ENCODE data around the gene MOB3B. TPM values are rescaled to one million over a fixed set of nuclear protein-coding genes. Genes with fewer than 3 reads are reported as not detected.
A peak's percentile ranks its signal among the peaks of the same experiment; 100 is the strongest.

MOB3B gene
- polyA plus RNA-seq, 2 of the 4 experiments (the other 2 are of a cell fraction) = 6.0 to 6.4 TPM

DNA sequence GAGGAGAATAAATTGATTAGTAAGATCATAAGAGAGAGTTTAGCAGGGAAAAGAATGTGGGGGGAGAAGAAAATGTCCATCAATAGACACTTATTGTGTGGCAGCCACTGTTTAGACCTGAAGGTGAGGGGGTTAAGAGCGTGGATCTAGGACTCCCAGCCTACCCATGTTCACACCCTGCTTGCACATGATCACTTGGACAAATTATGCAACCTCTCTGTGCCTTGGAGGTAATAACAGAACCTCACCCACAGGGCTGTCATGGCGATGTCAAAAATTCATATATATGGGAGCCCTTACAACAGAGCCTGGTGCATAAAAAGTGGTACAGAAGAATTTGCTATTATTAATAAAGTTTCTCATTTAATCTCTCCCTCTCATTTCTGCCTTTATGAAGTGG lies 146.6 kb downstream of the MOB3B start:
- 74% methylated on average over 2 of the region's 2 CpGs for WGBS (ENCODE audit: missing lambda C conversion rate)
- CTCF ChIA-PET = interaction anchor here (0.7 kb wide), 1 partner anchor 10 kb away, joined by 3 read pairs; no protein-coding TSS in a partner anchor
- TF ChIP-seq ZSCAN20 (CRISPR knock-in tag; IDR thresholded peaks at IDR 0.05) = no peak
- no peak for TF ChIP-seq FOSL2 (IDR thresholded peaks at IDR 0.05)
- TF ChIP-seq FOSL2 (CRISPR knock-in tag; IDR thresholded peaks at IDR 0.05) = no peak
- no peak for TF ChIP-seq GATA3 (IDR thresholded peaks at IDR 0.05; ENCODE audit: borderline replicate concordance)
- TF ChIP-seq KDM1A (IDR thresholded peaks at IDR 0.05; ENCODE audit: low read depth) = no peak
- ATAC-seq = no peak
- Histone ChIP-seq H3K4me1 (peaks cover 61% of the 10 kb centered on the region), H3K4me3 (no peak overlapping the region), H3K9me3 (no peaks in the 10 kb centered on the region), H3K27ac (no peak overlapping the region; a peak in 1 of 6 replicates), H3K4me2 (peak overlapping the region; percentile 18; the same call in 1 of the 3 replicates)
- no peak for DNase-seq (ENCODE audit: low read depth in 1 of 2, low spot score in 1 of 2)
- POLR2A ChIA-PET = no interaction called here
- FAIRE-seq = no peak

DNA sequence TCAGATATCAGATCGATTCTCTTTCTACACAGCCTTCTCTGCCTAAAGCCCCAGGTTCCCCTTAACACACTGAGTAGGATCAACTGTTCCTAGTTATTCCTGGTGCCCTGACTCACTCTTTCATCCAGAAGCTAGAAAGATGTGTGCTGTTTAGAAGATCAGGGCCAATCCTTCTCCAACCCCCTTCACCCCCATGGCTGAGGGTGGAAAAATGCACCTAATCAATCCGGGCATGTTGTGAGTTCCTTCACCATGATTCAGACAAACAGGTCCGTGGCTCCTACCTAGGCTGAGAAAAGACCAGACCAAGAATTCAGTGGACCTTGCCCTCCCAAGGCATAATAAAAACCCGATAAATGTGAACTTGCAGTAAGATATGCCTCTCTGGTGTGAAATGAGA lies 147.3 kb downstream of the MOB3B start:
- Histone ChIP-seq H3K4me1 (peaks cover 65% of the 10 kb centered on the region), H3K9me3 (no peaks in the 10 kb centered on the region), H3K4me3 (no peak overlapping the region), H3K4me2 (peak overlapping the region; percentile 18; the same call in 2 of the 3 replicates), H3K27ac (no peak overlapping the region; a peak in 1 of 6 replicates)
- ChIA-PET POLR2A (no interaction called here), CTCF (interaction anchor here (0.5 to 2.0 kb wide), 7 partner anchors 9 to 166 kb away, joined by 3 to 8 read pairs (median 3); partner anchors contain the start of gene MOB3B)
- DNase-seq (ENCODE audit: low read depth in 1 of 2, low spot score in 1 of 2) = no peak
- no peak; a peak in 1 of 6 replicates for ATAC-seq
- no peak for FAIRE-seq
- 37% methylated on average over 4 of the region's 4 CpGs for WGBS (ENCODE audit: missing lambda C conversion rate)
- no peak for TF ChIP-seq KDM1A (IDR thresholded peaks at IDR 0.05; ENCODE audit: low read depth)
- no peak for TF ChIP-seq HEYL (CRISPR knock-in tag; IDR thresholded peaks at IDR 0.05)
- no peak for TF ChIP-seq RCOR1 (IDR thresholded peaks at IDR 0.05; ENCODE audit: low read depth, low read length)
- no peak for TF ChIP-seq PHF8 (IDR thresholded peaks at IDR 0.05; ENCODE audit: borderline replicate concordance, low read depth)
- TF ChIP-seq, protein P1, sequence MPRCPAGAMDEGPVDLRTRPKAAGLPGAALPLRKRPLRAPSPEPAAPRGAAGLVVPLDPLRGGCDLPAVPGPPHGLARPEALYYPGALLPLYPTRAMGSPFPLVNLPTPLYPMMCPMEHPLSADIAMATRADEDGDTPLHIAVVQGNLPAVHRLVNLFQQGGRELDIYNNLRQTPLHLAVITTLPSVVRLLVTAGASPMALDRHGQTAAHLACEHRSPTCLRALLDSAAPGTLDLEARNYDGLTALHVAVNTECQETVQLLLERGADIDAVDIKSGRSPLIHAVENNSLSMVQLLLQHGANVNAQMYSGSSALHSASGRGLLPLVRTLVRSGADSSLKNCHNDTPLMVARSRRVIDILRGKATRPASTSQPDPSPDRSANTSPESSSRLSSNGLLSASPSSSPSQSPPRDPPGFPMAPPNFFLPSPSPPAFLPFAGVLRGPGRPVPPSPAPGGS (IDR thresholded peaks at IDR 0.05) = no peak
- TF ChIP-seq, protein P2, sequence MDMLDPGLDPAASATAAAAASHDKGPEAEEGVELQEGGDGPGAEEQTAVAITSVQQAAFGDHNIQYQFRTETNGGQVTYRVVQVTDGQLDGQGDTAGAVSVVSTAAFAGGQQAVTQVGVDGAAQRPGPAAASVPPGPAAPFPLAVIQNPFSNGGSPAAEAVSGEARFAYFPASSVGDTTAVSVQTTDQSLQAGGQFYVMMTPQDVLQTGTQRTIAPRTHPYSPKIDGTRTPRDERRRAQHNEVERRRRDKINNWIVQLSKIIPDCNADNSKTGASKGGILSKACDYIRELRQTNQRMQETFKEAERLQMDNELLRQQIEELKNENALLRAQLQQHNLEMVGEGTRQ (IDR thresholded peaks at IDR 0.05) = no peak
- TF ChIP-seq GATA3 (IDR thresholded peaks at IDR 0.05; ENCODE audit: borderline replicate concordance) = no peak
- TF ChIP-seq ESRRA (IDR thresholded peaks at IDR 0.05; ENCODE audit: borderline replicate concordance, low read length) = no peak
- no peak for TF ChIP-seq NR3C1 (IDR thresholded peaks at IDR 0.05)
- TF ChIP-seq, protein P3, sequence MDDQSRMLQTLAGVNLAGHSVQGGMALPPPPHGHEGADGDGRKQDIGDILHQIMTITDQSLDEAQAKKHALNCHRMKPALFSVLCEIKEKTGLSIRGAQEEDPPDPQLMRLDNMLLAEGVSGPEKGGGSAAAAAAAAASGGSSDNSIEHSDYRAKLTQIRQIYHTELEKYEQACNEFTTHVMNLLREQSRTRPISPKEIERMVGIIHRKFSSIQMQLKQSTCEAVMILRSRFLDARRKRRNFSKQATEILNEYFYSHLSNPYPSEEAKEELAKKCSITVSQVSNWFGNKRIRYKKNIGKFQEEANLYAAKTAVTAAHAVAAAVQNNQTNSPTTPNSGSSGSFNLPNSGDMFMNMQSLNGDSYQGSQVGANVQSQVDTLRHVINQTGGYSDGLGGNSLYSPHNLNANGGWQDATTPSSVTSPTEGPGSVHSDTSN (IDR thresholded peaks at IDR 0.05) = no peak
- no peak for TF ChIP-seq RARB (CRISPR knock-in tag; IDR thresholded peaks at IDR 0.05)
- TF ChIP-seq HDAC2 (IDR thresholded peaks at IDR 0.05) = no peak
- TF ChIP-seq, protein P4, sequence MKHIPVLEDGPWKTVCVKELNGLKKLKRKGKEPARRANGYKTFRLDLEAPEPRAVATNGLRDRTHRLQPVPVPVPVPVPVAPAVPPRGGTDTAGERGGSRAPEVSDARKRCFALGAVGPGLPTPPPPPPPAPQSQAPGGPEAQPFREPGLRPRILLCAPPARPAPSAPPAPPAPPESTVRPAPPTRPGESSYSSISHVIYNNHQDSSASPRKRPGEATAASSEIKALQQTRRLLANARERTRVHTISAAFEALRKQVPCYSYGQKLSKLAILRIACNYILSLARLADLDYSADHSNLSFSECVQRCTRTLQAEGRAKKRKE (CRISPR knock-in tag; IDR thresholded peaks at IDR 0.05; ENCODE audit: low read depth) = no peak
- no peak for TF ChIP-seq POLR2AphosphoS2 (conservative IDR thresholded peaks at IDR 0.05; ENCODE audit: low read length)

DNA sequence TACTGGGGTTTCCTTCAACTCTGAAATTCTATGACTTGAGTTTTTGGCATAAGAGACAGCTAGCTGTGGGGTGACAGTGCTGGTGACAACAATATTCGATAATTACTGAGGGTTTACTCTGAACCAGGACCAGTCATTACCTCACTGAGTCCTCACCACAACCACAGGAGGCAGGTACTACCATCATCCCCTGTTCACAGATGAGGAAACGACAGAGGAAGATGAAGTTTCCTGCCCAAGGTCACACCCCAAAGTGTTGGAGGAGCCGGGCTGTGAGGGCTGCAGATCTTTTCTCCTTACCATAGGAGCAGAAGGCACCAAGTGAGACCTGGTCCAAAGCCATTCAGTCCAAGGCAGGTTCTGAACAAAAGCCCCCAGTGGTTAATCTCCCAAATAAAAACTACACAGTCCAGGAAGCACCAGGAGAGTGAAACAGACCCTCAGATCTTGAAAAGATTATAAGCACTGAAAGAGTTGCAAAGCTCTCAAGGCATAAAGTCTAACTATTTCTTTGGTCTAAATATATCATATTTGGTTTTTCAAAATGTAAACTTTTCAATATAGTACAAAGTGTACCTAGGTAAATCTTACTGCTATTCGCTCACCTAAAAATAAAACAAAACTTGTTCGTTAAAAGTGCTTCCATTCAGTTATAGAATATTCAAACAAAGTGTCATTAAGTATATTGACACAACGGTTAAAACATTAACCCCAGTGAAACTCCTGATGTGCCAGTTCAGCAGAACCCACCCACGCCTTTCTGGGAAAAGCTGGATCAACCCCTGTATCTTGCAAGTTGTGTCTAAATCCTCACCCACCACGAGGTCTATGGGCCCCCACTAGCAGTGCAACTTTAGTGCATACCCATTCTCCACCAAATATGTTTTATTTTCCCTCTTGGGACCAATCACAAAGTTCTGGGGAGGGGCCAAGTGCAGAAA lies 150.0 kb downstream of the MOB3B start:
- Histone ChIP-seq H3K9me3 (no peaks in the 10 kb centered on the region), H3K4me3 (no peak overlapping the region), H3K27ac (peak overlapping the region; percentile 52 to 54; a peak in 4 of 6 replicates), H3K4me1 (peaks cover 60% of the 10 kb centered on the region), H3K4me2 (peak overlapping the region; percentile 44)
- no peak for TF ChIP-seq NR3C1 (IDR thresholded peaks at IDR 0.05)
- peak; percentile 58 for TF ChIP-seq MAFK (IDR thresholded peaks at IDR 0.05; ENCODE audit: partially characterized antibody)
- TF ChIP-seq FOSL2 (IDR thresholded peaks at IDR 0.05) = no peak
- TF ChIP-seq FOSL2 (CRISPR knock-in tag; IDR thresholded peaks at IDR 0.05) = no peak
- TF ChIP-seq KDM1A (IDR thresholded peaks at IDR 0.05; ENCODE audit: low read depth) = no peak
- FAIRE-seq = no peak
- ATAC-seq = peak in 1 of 2 experiments; percentile 32; a peak in 2 of 6 replicates
- ChIA-PET CTCF (interaction anchor here (1.1 to 1.6 kb wide), 3 partner anchors 10 to 150 kb away, joined by 3 read pairs; partner anchors contain the start of gene MOB3B), POLR2A (no interaction called here)
- 10% methylated on average over 8 of the region's 8 CpGs for WGBS (ENCODE audit: missing lambda C conversion rate)
- DNase-seq (ENCODE audit: low read depth in 1 of 2, low spot score in 1 of 2) = peak; percentile 7 to 10
